ENCODE results near the gene IFNL3. TPM values are rescaled to one million over a fixed set of nuclear protein-coding genes. Genes with fewer than 3 reads are reported as not detected.
A peak's percentile ranks its signal among the peaks of the same experiment; 100 is the strongest.
"Not testable (repeated sequence)": the region's sequence is repeated elsewhere in the genome, so short reads cannot be mapped to it uniquely, and the experiment has no call there.

IFNL3 gene
- total RNA-seq, 1 donor from 2014 or later, result not detected

DNA sequence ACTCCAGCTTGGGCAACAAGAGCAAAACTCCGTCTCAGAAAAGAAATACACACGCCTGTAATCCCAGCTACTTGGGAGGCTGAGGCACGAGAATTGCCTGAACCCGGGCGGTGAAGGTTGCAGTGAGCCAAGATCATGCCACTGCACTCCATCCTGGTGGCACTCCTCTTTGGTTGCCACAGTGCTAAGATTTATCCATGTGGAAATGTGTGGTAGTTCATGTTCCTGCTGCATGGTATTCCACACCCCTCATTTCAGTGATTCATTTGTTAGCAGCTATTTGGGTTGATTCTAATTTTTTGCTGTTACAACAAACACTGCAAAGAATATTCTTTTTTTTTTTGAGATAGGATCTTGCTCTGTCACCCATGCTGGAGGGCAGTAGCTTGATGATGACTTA, 12.1 kb downstream of the IFNL3 start:
- TF ChIP-seq CTCF (IDR thresholded peaks at IDR 0.05; ENCODE audit: unreplicated experiment), result no peak
- no peaks in the 10 kb centered on the region for H3K36me3 Mint-ChIP-seq (ENCODE audit: low read depth, unreplicated experiment)

DNA sequence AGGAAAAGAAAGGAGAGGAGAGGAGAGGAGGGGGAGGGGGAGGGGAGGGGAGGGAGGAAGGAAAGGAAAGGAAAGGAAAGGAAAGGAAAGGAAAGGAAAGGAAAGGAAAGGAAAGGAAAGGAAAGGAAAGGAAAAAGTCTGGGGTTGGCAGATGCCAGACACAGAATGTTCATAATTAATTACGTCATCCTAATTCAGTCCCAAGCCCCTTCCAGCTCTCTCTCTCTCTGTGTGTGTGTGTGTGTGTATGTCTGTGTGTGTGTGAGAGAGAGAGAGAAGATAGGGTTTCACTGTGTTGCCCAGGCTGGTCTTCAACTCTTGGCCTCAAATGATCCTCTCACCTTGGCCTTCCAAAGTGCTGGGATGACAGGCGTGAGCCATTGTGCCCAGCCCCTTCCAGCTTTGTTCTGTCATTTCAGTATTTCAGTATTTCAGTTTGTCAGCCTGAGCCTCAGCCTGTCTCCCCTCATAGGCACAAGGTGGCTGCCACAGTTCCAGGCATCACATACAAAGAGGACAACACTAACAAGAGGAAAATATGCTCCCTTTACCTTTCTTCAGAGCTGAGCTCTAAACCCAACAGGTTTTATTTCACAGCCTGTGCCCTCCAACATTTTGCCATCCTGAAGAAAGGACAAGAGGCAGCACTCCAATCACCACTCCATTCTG, 14.6 kb downstream of the IFNL3 start:
- no peaks in the 10 kb centered on the region for H3K9me3 Mint-ChIP-seq (ENCODE audit: unreplicated experiment)
- no peak overlapping the region for H3K4me3 Mint-ChIP-seq (ENCODE audit: unreplicated experiment)
- peaks cover 3% of the 10 kb centered on the region for H3K27me3 Mint-ChIP-seq (ENCODE audit: unreplicated experiment)
- peak overlapping the region; percentile 25 for H3K27ac Mint-ChIP-seq (ENCODE audit: unreplicated experiment)
- DNase-seq (ENCODE audit: low spot score), result no peak
- TF ChIP-seq CTCF (IDR thresholded peaks at IDR 0.05; ENCODE audit: unreplicated experiment), result no peak
- H3K36me3 Mint-ChIP-seq (ENCODE audit: low read depth, unreplicated experiment), result no peaks in the 10 kb centered on the region
- no peaks in the 10 kb centered on the region for H3K4me1 Mint-ChIP-seq (ENCODE audit: unreplicated experiment)

More for the DNA sequence above, 12.1 kb downstream of the IFNL3 start:
- Mint-ChIP-seq H3K27ac (ENCODE audit: unreplicated experiment) (no peak overlapping the region), H3K9me3 (ENCODE audit: unreplicated experiment) (no peaks in the 10 kb centered on the region), H3K4me1 (ENCODE audit: unreplicated experiment) (no peaks in the 10 kb centered on the region), H3K27me3 (ENCODE audit: unreplicated experiment) (peaks cover 4% of the 10 kb centered on the region), H3K4me3 (ENCODE audit: unreplicated experiment) (no peak overlapping the region)
- DNase-seq (ENCODE audit: low spot score), result no peak

DNA sequence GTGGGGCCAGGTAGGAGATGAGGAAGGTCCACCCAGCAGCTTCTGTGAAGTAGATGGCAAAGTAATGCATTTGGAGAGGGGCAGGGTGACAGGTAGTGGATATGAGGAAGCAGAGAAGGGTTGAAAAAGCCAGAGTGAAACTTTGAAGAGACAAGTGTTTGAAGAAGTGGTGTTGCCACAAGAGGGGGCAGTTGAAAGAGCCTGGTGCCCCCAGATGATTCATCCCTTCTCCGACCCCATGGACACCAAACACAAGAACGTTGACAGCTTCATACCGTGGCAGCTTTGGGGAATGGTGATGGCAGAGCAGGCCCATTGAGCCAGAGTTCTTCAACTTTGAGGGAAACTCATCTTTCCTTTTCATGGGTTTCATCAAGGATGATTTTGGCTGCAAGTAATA, 19.9 kb downstream of the IFNL3 start:
- Mint-ChIP-seq H3K27ac (ENCODE audit: unreplicated experiment) (no peak overlapping the region), H3K4me1 (ENCODE audit: unreplicated experiment) (peaks cover 8% of the 10 kb centered on the region), H3K9me3 (ENCODE audit: unreplicated experiment) (no peaks in the 10 kb centered on the region), H3K27me3 (ENCODE audit: unreplicated experiment) (peaks cover 9% of the 10 kb centered on the region), H3K4me3 (ENCODE audit: unreplicated experiment) (no peak overlapping the region), H3K36me3 (ENCODE audit: low read depth, unreplicated experiment) (no peaks in the 10 kb centered on the region)
- no peak for TF ChIP-seq CTCF (IDR thresholded peaks at IDR 0.05; ENCODE audit: unreplicated experiment)
- DNase-seq (ENCODE audit: low spot score), result no peak

DNA sequence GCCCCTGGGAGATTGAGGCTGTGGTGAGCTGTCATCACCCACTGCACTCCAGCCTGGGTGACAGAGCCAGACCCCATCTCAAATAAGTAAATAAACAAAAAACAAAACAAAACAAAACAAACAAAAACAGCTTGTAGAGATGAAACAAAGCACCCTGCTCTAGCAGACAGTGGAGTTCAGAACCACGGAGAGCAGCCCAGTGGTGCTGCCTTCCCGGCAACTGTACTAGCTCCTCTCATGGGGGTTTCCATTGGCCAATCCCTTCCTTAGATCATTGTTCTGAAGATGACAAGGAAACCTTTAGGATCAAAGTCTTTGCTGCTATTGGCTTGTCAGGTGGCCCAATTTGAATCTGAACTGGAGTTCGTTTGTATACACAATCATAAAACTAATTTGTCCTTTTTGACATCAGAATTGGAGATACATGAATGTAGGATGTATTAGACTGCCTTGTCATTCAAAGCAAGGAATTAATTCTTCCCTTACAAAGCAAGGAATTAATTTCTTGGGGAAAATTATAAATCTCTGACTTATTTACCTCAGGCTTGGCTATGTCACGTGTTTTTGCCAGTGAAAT, 21.0 kb downstream of the IFNL3 start:
- peaks cover 8% of the 10 kb centered on the region for H3K4me1 Mint-ChIP-seq (ENCODE audit: unreplicated experiment)
- peaks cover 9% of the 10 kb centered on the region for H3K27me3 Mint-ChIP-seq (ENCODE audit: unreplicated experiment)
- no peak overlapping the region for H3K4me3 Mint-ChIP-seq (ENCODE audit: unreplicated experiment)
- no peaks in the 10 kb centered on the region for H3K9me3 Mint-ChIP-seq (ENCODE audit: unreplicated experiment)
- peak; percentile 65 for DNase-seq (ENCODE audit: low spot score)
- no peaks in the 10 kb centered on the region for H3K36me3 Mint-ChIP-seq (ENCODE audit: low read depth, unreplicated experiment)
- TF ChIP-seq CTCF (IDR thresholded peaks at IDR 0.05; ENCODE audit: unreplicated experiment), result no peak
- no peak overlapping the region for H3K27ac Mint-ChIP-seq (ENCODE audit: unreplicated experiment)

DNA sequence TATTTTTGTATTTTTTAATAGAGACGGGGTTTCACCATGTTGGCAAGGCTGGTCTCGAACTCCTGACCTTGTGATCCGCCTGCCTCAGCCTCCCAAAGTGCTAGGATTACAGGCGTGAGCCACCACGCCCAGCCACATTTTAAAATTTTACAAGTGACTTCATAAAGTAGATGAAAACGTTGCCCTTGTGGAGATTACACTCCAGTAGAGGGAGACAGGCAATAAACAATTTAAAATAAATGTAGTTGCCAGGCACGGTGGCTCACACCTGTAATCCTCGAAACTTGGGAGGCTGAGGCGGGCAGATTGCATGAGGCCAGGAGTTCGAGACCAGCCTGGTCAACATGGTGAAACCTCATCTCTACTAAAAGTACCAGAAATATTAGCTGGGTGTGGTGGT, 25.7 kb downstream of the IFNL3 start:
- H3K4me3 Mint-ChIP-seq (ENCODE audit: unreplicated experiment); DNase-seq (ENCODE audit: low spot score); H3K36me3 Mint-ChIP-seq (ENCODE audit: low read depth, unreplicated experiment); H3K27ac Mint-ChIP-seq (ENCODE audit: unreplicated experiment); H3K4me1 Mint-ChIP-seq (ENCODE audit: unreplicated experiment); H3K9me3 Mint-ChIP-seq (ENCODE audit: unreplicated experiment): not testable (repeated sequence)
- peaks cover 11% of the 10 kb centered on the region for H3K27me3 Mint-ChIP-seq (ENCODE audit: unreplicated experiment)
